Measurements from ENCODE around the gene SELENOV. TPM values are rescaled to one million over a fixed set of nuclear protein-coding genes. Genes with fewer than 3 reads are reported as not detected.
A peak's percentile ranks its signal among the peaks of the same experiment; 100 is the strongest.

SELENOV gene
- total RNA-seq, 1 donor from 2014 or later: not detected

GRCh38 chr19:39492788-39493187, 22.2 kb upstream of the SELENOV start:
- no peak for DNase-seq (ENCODE audit: low spot score)
- H3K9me3 Mint-ChIP-seq (ENCODE audit: low read depth): no peaks in the 10 kb centered on the region
- H3K27me3 Mint-ChIP-seq (ENCODE audit: low read depth): peaks cover 8% of the 10 kb centered on the region
- H3K36me3 Mint-ChIP-seq (ENCODE audit: low read depth): peaks cover 17% of the 10 kb centered on the region
- no peak overlapping the region for H3K27ac Mint-ChIP-seq (ENCODE audit: unreplicated experiment)
- peaks cover 3% of the 10 kb centered on the region for H3K4me1 Mint-ChIP-seq (ENCODE audit: low read depth)
- H3K4me3 Mint-ChIP-seq (ENCODE audit: unreplicated experiment): no peak overlapping the region
- TF ChIP-seq CTCF (IDR thresholded peaks at IDR 0.05): no peak

GRCh38 chr19:39494661-39495060, 20.3 kb upstream of the SELENOV start:
- peaks cover 15% of the 10 kb centered on the region for H3K4me1 Mint-ChIP-seq (ENCODE audit: low read depth)
- H3K27me3 Mint-ChIP-seq (ENCODE audit: low read depth): peaks cover 20% of the 10 kb centered on the region
- DNase-seq (ENCODE audit: low spot score): no peak
- H3K9me3 Mint-ChIP-seq (ENCODE audit: low read depth): no peaks in the 10 kb centered on the region
- TF ChIP-seq CTCF (IDR thresholded peaks at IDR 0.05): no peak
- no peak overlapping the region for H3K4me3 Mint-ChIP-seq (ENCODE audit: unreplicated experiment)
- peaks cover 6% of the 10 kb centered on the region for H3K36me3 Mint-ChIP-seq (ENCODE audit: low read depth)
- no peak overlapping the region for H3K27ac Mint-ChIP-seq (ENCODE audit: unreplicated experiment)

GRCh38 chr19:39496063-39496462, 18.9 kb upstream of the SELENOV start:
- no peak overlapping the region for H3K27ac Mint-ChIP-seq (ENCODE audit: unreplicated experiment)
- no peak for DNase-seq (ENCODE audit: low spot score)
- H3K27me3 Mint-ChIP-seq (ENCODE audit: low read depth): peaks cover 30% of the 10 kb centered on the region
- H3K4me1 Mint-ChIP-seq (ENCODE audit: low read depth): peaks cover 15% of the 10 kb centered on the region
- TF ChIP-seq CTCF (IDR thresholded peaks at IDR 0.05): no peak
- no peak overlapping the region for H3K4me3 Mint-ChIP-seq (ENCODE audit: unreplicated experiment)
- no peaks in the 10 kb centered on the region for H3K9me3 Mint-ChIP-seq (ENCODE audit: low read depth)
- peaks cover 1% of the 10 kb centered on the region for H3K36me3 Mint-ChIP-seq (ENCODE audit: low read depth)

- H3K9me3 Mint-ChIP-seq (ENCODE audit: low read depth): no peaks in the 10 kb centered on the region
- H3K4me1 Mint-ChIP-seq (ENCODE audit: low read depth): peaks cover 15% of the 10 kb centered on the region
- TF ChIP-seq CTCF (IDR thresholded peaks at IDR 0.05): no peak
- no peak overlapping the region for H3K4me3 Mint-ChIP-seq (ENCODE audit: unreplicated experiment)
- H3K27ac Mint-ChIP-seq (ENCODE audit: unreplicated experiment): no peak overlapping the region
- H3K27me3 Mint-ChIP-seq (ENCODE audit: low read depth): peaks cover 32% of the 10 kb centered on the region
- peaks cover 1% of the 10 kb centered on the region for H3K36me3 Mint-ChIP-seq (ENCODE audit: low read depth)
- DNase-seq (ENCODE audit: low spot score): no peak
Observed at GRCh38 chr19:39497701-39497995, 17.3 kb upstream of the SELENOV start.

GRCh38 chr19:39497996-39498797, 16.7 kb upstream of the SELENOV start:
- peaks cover 33% of the 10 kb centered on the region for H3K27me3 Mint-ChIP-seq (ENCODE audit: low read depth)
- H3K4me1 Mint-ChIP-seq (ENCODE audit: low read depth): peaks cover 17% of the 10 kb centered on the region
- H3K9me3 Mint-ChIP-seq (ENCODE audit: low read depth): no peaks in the 10 kb centered on the region
- H3K36me3 Mint-ChIP-seq (ENCODE audit: low read depth): no peaks in the 10 kb centered on the region
- no peak overlapping the region for H3K27ac Mint-ChIP-seq (ENCODE audit: unreplicated experiment)
- peak overlapping the region; percentile 64 for H3K4me3 Mint-ChIP-seq (ENCODE audit: unreplicated experiment)
- TF ChIP-seq CTCF (IDR thresholded peaks at IDR 0.05): peak; percentile 75
- DNase-seq (ENCODE audit: low spot score): no peak

Measured in chondrocyte (in vitro differentiated cells).